Right lobe of liver (tissue), 6 donors: Measurements from ENCODE around the gene SRC. TPM values are rescaled to one million over a fixed set of nuclear protein-coding genes. Genes with fewer than 3 reads are reported as not detected.

ENCODE experiments used
- ATAC-seq, 4 donors: fragments of 200-7000 bp; cut with Tn5 transposase; one replicate each; pipeline ENCODE4 v1.9.1; 2020; ENCODE audit warnings: mild to moderate bottlenecking in 4 of 4, moderate library complexity in 4 of 4
- DNase-seq, 3 donors: peaks; one replicate each; pipeline ENCODE4 v3.0.0-alpha.2; 2020
- H3K27ac ChIP-seq, 3 donors: fragments of 200-600 bp; one replicate each; pipeline ENCODE4 v1.8.0; 2022
- H3K27me3 ChIP-seq, 2 donors: fragments of 200-600 bp; one replicate each; pipeline ENCODE4 v1.8.0; 2022
- H3K36me3 ChIP-seq, 4 donors: fragments of 200-600 bp; sonication (generic) in 1 of 4; one replicate each; pipeline versions ENCODE4 v1.5.1 to v1.8.0; 2017 to 2022; ENCODE audit warnings: control low read depth in 1 of 4
- H3K4me1 ChIP-seq, 4 donors: fragments of 200-600 bp; sonication (generic) in 1 of 4; one replicate each; pipeline versions ENCODE4 v1.5.1 to v1.8.0; 2017 to 2022; ENCODE audit warnings: control low read depth in 1 of 4
- H3K4me3 ChIP-seq, 3 donors: fragments of 200-600 bp; one replicate each; pipeline ENCODE4 v1.8.0; 2022
- H3K9me3 ChIP-seq, 4 donors: fragments of 200-600 bp; sonication (generic) in 1 of 4; one replicate each; pipeline versions ENCODE4 v1.5.1 to v1.8.0; 2017 to 2022; ENCODE audit warnings: control low read depth in 1 of 4
- CTCF ChIP-seq, 4 donors: fragments of 200-600 bp in 3 of 4; fragments of 450-650 bp in 1 of 4; IDR thresholded peaks; one replicate each; pipeline versions ENCODE4 v1.5.1 to v1.8.0; 2016 to 2022; ENCODE audit warnings: antibody characterized with exemption in 4 of 4, mild to moderate bottlenecking in 2 of 4
- POLR2A ChIP-seq: fragments of 450-650 bp; IDR thresholded peaks from one replicate; pipeline ENCODE4 v1.6.1; 2017; ENCODE audit warnings: antibody characterized with exemption, mild to moderate bottlenecking
- WGBS: methylation state at CpG from one replicate; pipeline ENCODE4 v1.1.6; 2018; ENCODE audit warnings: low coverage, low lambda C conversion rate; ENCODE audit not compliant: insufficient coverage; ENCODE audit errors: missing lambda C conversion rate; 5-methylcytosine and 5-hydroxymethylcytosine counted together
- intact Hi-C, 2 donors: fragments of 100-400 bp; cut with DNase I; formaldehyde crosslinking; loops; one replicate each; pipeline versions ENCODE4 v1.11.2 to v1.14.1; 2022
- total RNA-seq, 6 experiments: library from RNA; depleted of rRNA in 2 of 6; stranded (reverse); fragments of >200 nt in 2 of 6; fragmentation: NEBNext Ultra II Directional in 3 of 6; extraction: Animal tissue kit (Norgen Biotek cat#: 25700) in 3 of 6; gene quantifications; one replicate each; pipeline versions ENCODE4 v1.1.0 to v1.2.4, GENCODE V29; 2016 to 2023
- donor health status: DM: no; HTN: yes; CAD: no.
- donor health status: DM: no; HTN: no; CAD: no.
- donor health status: DM: no; HTN: no; CAD: no.
- donor health status: DM: no; HTN: yes; CAD: no.
- donor health status: DM: no; HTN: yes; CAD: no.

SRC gene
- total RNA-seq, 6 experiments from 2014 or later = 3.1 to 17.3 (median 11.2) TPM

GRCh38 chr20:37416100-37416847, 70.3 kb downstream of the SRC start:
- no peak for DNase-seq
- TF ChIP-seq CTCF (IDR thresholded peaks at IDR 0.05) = no peak
- no peak for TF ChIP-seq POLR2A

GRCh38 chr20:37416848-37417616, 71.1 kb downstream of the SRC start:
- WGBS = 80% methylated on average over 11 of the region's 22 CpGs
- TF ChIP-seq POLR2A = no peak
- no peak for TF ChIP-seq CTCF (IDR thresholded peaks at IDR 0.05)
- Histone ChIP-seq H3K4me3 (no peak overlapping the region), H3K27ac (no peak overlapping the region), H3K9me3 (no peaks in the 10 kb centered on the region), H3K36me3 (no peaks in the 10 kb centered on the region), H3K27me3 (no peaks in the 10 kb centered on the region), H3K4me1 (no peaks in the 10 kb centered on the region)
- intact Hi-C loops = no loop called here
- no peak for ATAC-seq
- DNase-seq = no peak

More at GRCh38 chr20:37416100-37416847, 70.3 kb downstream of the SRC start:
- Histone ChIP-seq H3K4me1 (no peaks in the 10 kb centered on the region), H3K9me3 (no peaks in the 10 kb centered on the region), H3K27me3 (no peaks in the 10 kb centered on the region), H3K27ac (no peak overlapping the region), H3K4me3 (no peak overlapping the region), H3K36me3 (no peaks in the 10 kb centered on the region)
- WGBS = 77% methylated on average over 10 of the region's 27 CpGs
- no peak for ATAC-seq
- intact Hi-C loops = no loop called here

GRCh38 chr20:37417617-37418467, 71.9 kb downstream of the SRC start:
- Histone ChIP-seq H3K4me3 (no peak overlapping the region), H3K36me3 (no peaks in the 10 kb centered on the region), H3K27ac (no peak overlapping the region), H3K4me1 (no peaks in the 10 kb centered on the region), H3K27me3 (no peaks in the 10 kb centered on the region), H3K9me3 (no peaks in the 10 kb centered on the region)
- intact Hi-C loops = no loop called here
- no peak for ATAC-seq
- no peak for TF ChIP-seq POLR2A
- no peak for TF ChIP-seq CTCF (IDR thresholded peaks at IDR 0.05)
- 53% methylated on average over 12 of the region's 22 CpGs for WGBS
- DNase-seq = no peak

GRCh38 chr20:37418591-37419109, 72.7 kb downstream of the SRC start:
- 34% methylated on average over 2 of the region's 2 CpGs for WGBS
- H3K4me1 ChIP-seq = no peaks in the 10 kb centered on the region
- DNase-seq (no peak), ATAC-seq (no peak)
- no peaks in the 10 kb centered on the region for H3K27me3 ChIP-seq
- H3K4me3 ChIP-seq = no peak overlapping the region
- no peak overlapping the region for H3K27ac ChIP-seq
- no peaks in the 10 kb centered on the region for H3K9me3 ChIP-seq
- no peaks in the 10 kb centered on the region for H3K36me3 ChIP-seq
- intact Hi-C loops = no loop called here
- TF ChIP-seq POLR2A (no peak), CTCF (IDR thresholded peaks at IDR 0.05) (no peak)
